Activated CD4-positive, CD25-positive, alpha-beta regulatory T cell treated with anti-CD3 and anti-CD28 coated beads, Interleukin-2, amount 50 U/mL, for 72 hours (primary cell): ENCODE data around the gene IFNL3.
"Not testable (repeated sequence)": the region's sequence is repeated elsewhere in the genome, so short reads cannot be mapped to it uniquely, and the experiment has no call there.

ENCODE experiments used
- DNase-seq: peaks from one replicate; pipeline ENCODE4 v3.0.0; 2021

The IFNL3 gene

GRCh38 chr19:39244410-39245100 lies at the start of gene IFNL3:
IFNL3 (minus strand) TSS chr19:39245006; CDS start chr19:39244967, 39 bp downstream.
- DNase-seq, result not testable (repeated sequence)

- DNase-seq, result no peak
Measured at GRCh38 chr19:39293394-39293793, 48.6 kb upstream of the IFNL3 start.

- DNase-seq, result no peak
Measured at GRCh38 chr19:39284032-39284431, 39.2 kb upstream of the IFNL3 start.

- no peak for DNase-seq
Measured at GRCh38 chr19:39282021-39282420, 37.2 kb upstream of the IFNL3 start.

GRCh38 chr19:39277598-39277997 lies 32.8 kb upstream of the IFNL3 start:
- no peak for DNase-seq

- no peak for DNase-seq
Measured at GRCh38 chr19:39276740-39277139, 31.9 kb upstream of the IFNL3 start.

- DNase-seq, result no peak
Measured at GRCh38 chr19:39275578-39275977, 30.8 kb upstream of the IFNL3 start.

GRCh38 chr19:39273859-39274258 lies 29.1 kb upstream of the IFNL3 start:
- not testable (repeated sequence) for DNase-seq

GRCh38 chr19:39270036-39270871 lies 25.4 kb upstream of the IFNL3 start:
- DNase-seq, result no peak

GRCh38 chr19:39269369-39269768 lies 24.6 kb upstream of the IFNL3 start:
- DNase-seq, result not testable (repeated sequence)

- not testable (repeated sequence) for DNase-seq
Measured at GRCh38 chr19:39268531-39269223, 23.9 kb upstream of the IFNL3 start.

GRCh38 chr19:39268085-39268484 lies 23.3 kb upstream of the IFNL3 start, which contains the start of gene IFNL2:
IFNL2 (plus strand) TSS chr19:39268396; CDS start chr19:39268569, 173 bp downstream.
- DNase-seq, result not testable (repeated sequence)

GRCh38 chr19:39265321-39265916 lies 20.6 kb upstream of the IFNL3 start:
- DNase-seq, result no peak

GRCh38 chr19:39264306-39265290 lies 19.8 kb upstream of the IFNL3 start:
- no peak for DNase-seq

GRCh38 chr19:39263912-39264305 lies 19.1 kb upstream of the IFNL3 start:
- DNase-seq, result no peak

- no peak for DNase-seq
Measured at GRCh38 chr19:39262496-39262895, 17.7 kb upstream of the IFNL3 start.

GRCh38 chr19:39261704-39262103 lies 16.9 kb upstream of the IFNL3 start:
- DNase-seq, result no peak

GRCh38 chr19:39257227-39257626 lies 12.4 kb upstream of the IFNL3 start:
- no peak for DNase-seq

GRCh38 chr19:39254531-39255345 lies 9.9 kb upstream of the IFNL3 start:
- DNase-seq, result no peak

- no peak for DNase-seq
Measured at GRCh38 chr19:39253374-39254149, 8.8 kb upstream of the IFNL3 start.
